MM.1S (cell line): ENCODE measurements around the gene RAB25.

ENCODE experiments used
- DNase-seq: peaks from one replicate; pipeline ENCODE4 v3.0.0-alpha.2; 2015
- H2AFZ ChIP-seq: fragments of 300-600 bp; sonication (generic); 2 replicates; pipeline ENCODE4 v1.6.0; 2016; ENCODE audit warnings: antibody characterized with exemption, low read length
- H3F3A ChIP-seq: fragments of 300-600 bp; sonication (generic); 2 replicates; pipeline ENCODE4 v1.6.1; 2016; ENCODE audit warnings: mild to moderate bottlenecking, antibody characterized with exemption, low read length, moderate library complexity, mixed read lengths; ENCODE audit not compliant: insufficient read depth
- H3K27ac ChIP-seq: fragments of 300-600 bp; sonication (generic); 2 replicates; pipeline ENCODE4 v1.5.1; 2016; ENCODE audit warnings: mild to moderate bottlenecking, low read length
- H3K27me3 ChIP-seq: fragments of 300-600 bp; sonication (generic); replicated peaks from 2 replicates; pipeline ENCODE4 v1.6.0; 2016; ENCODE audit warnings: low read length; ENCODE audit not compliant: insufficient read depth
- H3K36me3 ChIP-seq: fragments of 300-600 bp; sonication (generic); replicated peaks from 2 replicates; pipeline ENCODE4 v1.6.1; 2016; ENCODE audit warnings: mild to moderate bottlenecking, low read length, mixed read lengths; ENCODE audit not compliant: insufficient read depth
- H3K4me1 ChIP-seq: fragments of 300-600 bp; sonication (generic); 2 replicates; pipeline ENCODE4 v1.6.1; 2016; ENCODE audit warnings: low read length, mixed read lengths
- H3K4me2 ChIP-seq: fragments of 300-600 bp; sonication (generic); 2 replicates; pipeline ENCODE4 v1.6.0; 2016; ENCODE audit warnings: low read depth, low read length
- H3K4me3 ChIP-seq: fragments of 300-600 bp; sonication (generic); 2 replicates; pipeline ENCODE4 v1.5.1; 2016; ENCODE audit warnings: low read length, mixed read lengths
- H3K79me2 ChIP-seq: fragments of 300-600 bp; sonication (generic); 2 replicates; pipeline ENCODE4 v1.6.1; 2016; ENCODE audit warnings: mixed run types, low read length, mixed read lengths
- H3K9ac ChIP-seq: fragments of 300-600 bp; sonication (generic); 2 replicates; pipeline ENCODE4 v1.6.1; 2016; ENCODE audit warnings: low read length, mixed read lengths
- H3K9me2 ChIP-seq: fragments of 300-600 bp; sonication (generic); replicated peaks from 2 replicates; pipeline ENCODE4 v1.6.1; 2016; ENCODE audit warnings: mild to moderate bottlenecking, low read length, mixed read lengths; ENCODE audit not compliant: insufficient read depth
- H3K9me3 ChIP-seq: fragments of 300-600 bp; sonication (generic); replicated peaks from 2 replicates; pipeline ENCODE4 v1.6.1; 2016; ENCODE audit warnings: mild to moderate bottlenecking, low read length, mixed read lengths; ENCODE audit not compliant: insufficient read depth
- H4K20me1 ChIP-seq: fragments of 300-600 bp; sonication (generic); 2 replicates; pipeline ENCODE4 v1.6.1; 2016; ENCODE audit warnings: mild to moderate bottlenecking, low read length, moderate library complexity, mixed read lengths; ENCODE audit not compliant: insufficient read depth
- CTCF ChIP-seq: fragments of 300-600 bp; sonication (generic); IDR thresholded peaks from 2 replicates; pipeline ENCODE4 v1.5.1; 2016; ENCODE audit warnings: antibody characterized with exemption, low read length, mixed read lengths
- EZH2 ChIP-seq: fragments of 300-600 bp; sonication (generic); optimal IDR thresholded peaks from 2 replicates; pipeline ENCODE3; 2017; ENCODE audit warnings: low read depth, mild to moderate bottlenecking, antibody characterized with exemption, low read length, mixed read lengths
- EZH2phosphoT487 ChIP-seq: fragments of 300-600 bp; sonication (generic); IDR thresholded peaks from 2 replicates; pipeline ENCODE4 v1.6.1; 2018; ENCODE audit warnings: antibody characterized with exemption, low read length

Gene RAB25

DNA sequence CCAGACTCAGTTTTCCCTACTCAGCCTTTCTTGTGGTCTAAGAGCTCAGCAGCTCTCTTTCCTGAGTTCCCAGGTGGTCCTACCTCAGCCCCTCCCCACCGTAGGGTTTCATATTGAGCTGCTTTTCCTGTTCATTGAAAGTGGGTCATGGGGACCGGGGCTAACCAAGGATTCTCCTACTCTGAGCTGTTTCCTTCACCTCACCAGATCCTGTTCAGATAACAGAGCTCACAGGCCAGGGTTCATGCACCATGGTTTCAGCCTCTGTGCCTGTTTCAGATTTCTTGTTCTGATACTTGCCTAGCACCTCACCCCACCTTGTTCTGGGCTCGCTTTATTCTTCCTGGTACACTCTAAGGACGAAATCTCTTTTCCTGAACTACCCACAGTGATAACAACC is 15.9 kb upstream of the RAB25 start:
- Histone ChIP-seq H3K27ac (no peak overlapping the region), H4K20me1 (no peaks in the 10 kb centered on the region), H3K9ac (no peak overlapping the region), H3K4me3 (no peak overlapping the region), H3K9me2 (no peaks in the 10 kb centered on the region), H3K9me3 (no peaks in the 10 kb centered on the region), H3K36me3 (0 out of 2 replicates have a peak, but pooled peaks cover 3% of the 10 kb centered on the region), H3K4me1 (no peaks in the 10 kb centered on the region), H3K4me2 (no peak overlapping the region), H3K27me3 (no peaks in the 10 kb centered on the region), H3F3A (no peaks in the 10 kb centered on the region), H3K79me2 (no peaks in the 10 kb centered on the region), H2AFZ (no peak overlapping the region)
- TF ChIP-seq EZH2phosphoT487, result no peak
- TF ChIP-seq EZH2, result no peak
- TF ChIP-seq CTCF, result no peak
- no peak for DNase-seq

DNA sequence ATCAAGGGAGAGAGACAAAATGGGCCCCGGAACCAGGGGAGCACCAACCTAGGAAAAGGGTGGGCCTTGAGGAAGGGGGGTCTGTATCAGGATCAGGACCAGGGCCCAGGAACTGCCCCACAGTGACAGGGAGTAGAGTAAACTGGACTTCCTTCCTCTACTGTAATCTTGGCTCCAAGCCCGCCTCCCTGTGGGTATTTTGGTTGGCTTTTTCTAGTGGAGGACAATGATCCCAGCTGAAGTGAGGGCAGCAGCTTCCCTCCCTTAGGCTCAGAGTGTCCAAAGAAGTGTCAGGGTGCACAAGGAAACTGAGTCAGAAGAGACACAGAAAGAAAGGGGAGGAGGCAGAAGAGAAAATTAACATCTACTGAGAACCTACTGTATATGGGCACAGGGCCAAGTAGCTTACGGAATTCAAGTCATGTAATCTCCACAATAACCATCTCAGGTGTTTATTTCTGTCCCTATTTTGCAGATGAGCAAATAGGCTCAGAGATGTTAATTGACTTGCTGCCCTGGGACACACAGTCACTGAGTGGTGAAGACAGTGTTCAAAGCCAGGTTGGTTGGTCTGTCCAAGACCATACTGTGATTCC is 12.2 kb upstream of the RAB25 start:
- H3K27me3 ChIP-seq, result no peaks in the 10 kb centered on the region
- H3K27ac ChIP-seq, result no peak overlapping the region
- no peaks in the 10 kb centered on the region for H3K36me3 ChIP-seq

DNA sequence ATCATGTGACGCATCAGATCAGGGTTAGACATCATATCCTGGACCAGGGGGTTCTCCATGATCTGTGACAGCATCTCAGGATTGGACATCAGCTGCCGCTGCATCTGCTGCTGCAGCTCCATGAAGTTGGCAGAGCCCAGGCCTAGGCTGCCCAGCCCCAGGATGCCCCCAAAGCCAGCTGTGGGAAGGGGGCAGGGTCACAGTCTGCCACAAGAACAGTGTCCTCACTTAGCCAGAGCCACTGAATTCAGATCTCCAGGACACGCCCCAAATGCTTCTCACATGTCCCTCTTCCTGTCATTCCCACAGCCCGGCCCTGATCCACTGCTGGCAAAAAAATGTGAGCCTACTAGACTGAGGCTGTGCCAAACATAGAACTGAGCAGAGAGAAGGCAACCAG is 10.6 kb upstream of the RAB25 start:
- TF ChIP-seq EZH2phosphoT487 (no peak), EZH2 (no peak), CTCF (no peak)
- Histone ChIP-seq H3K9me2 (no peaks in the 10 kb centered on the region), H4K20me1 (no peaks in the 10 kb centered on the region), H3K9ac (no peak overlapping the region), H3F3A (peaks cover 5% of the 10 kb centered on the region), H3K4me1 (peaks cover 6% of the 10 kb centered on the region), H3K27me3 (no peaks in the 10 kb centered on the region), H2AFZ (no peak overlapping the region), H3K27ac (no peak overlapping the region), H3K4me3 (no peak overlapping the region), H3K9me3 (no peaks in the 10 kb centered on the region), H3K36me3 (no peaks in the 10 kb centered on the region), H3K79me2 (peaks cover 32% of the 10 kb centered on the region), H3K4me2 (no peak overlapping the region)
- DNase-seq, result no peak

More for the DNA sequence above, 12.2 kb upstream of the RAB25 start:
- Histone ChIP-seq H2AFZ (no peak overlapping the region), H3K4me1 (peaks cover 5% of the 10 kb centered on the region), H3K9me3 (no peaks in the 10 kb centered on the region), H3K79me2 (peaks cover 28% of the 10 kb centered on the region), H3K4me2 (no peak overlapping the region), H3K4me3 (no peak overlapping the region), H3F3A (no peaks in the 10 kb centered on the region), H4K20me1 (no peaks in the 10 kb centered on the region), H3K9ac (no peak overlapping the region), H3K9me2 (no peaks in the 10 kb centered on the region)
- no peak for TF ChIP-seq EZH2
- no peak for TF ChIP-seq CTCF
- TF ChIP-seq EZH2phosphoT487, result no peak
- DNase-seq, result no peak
